ENCODE results near the gene NRM.
A peak's percentile ranks its signal among the peaks of the same experiment; 100 is the strongest.

NRM gene

DNA sequence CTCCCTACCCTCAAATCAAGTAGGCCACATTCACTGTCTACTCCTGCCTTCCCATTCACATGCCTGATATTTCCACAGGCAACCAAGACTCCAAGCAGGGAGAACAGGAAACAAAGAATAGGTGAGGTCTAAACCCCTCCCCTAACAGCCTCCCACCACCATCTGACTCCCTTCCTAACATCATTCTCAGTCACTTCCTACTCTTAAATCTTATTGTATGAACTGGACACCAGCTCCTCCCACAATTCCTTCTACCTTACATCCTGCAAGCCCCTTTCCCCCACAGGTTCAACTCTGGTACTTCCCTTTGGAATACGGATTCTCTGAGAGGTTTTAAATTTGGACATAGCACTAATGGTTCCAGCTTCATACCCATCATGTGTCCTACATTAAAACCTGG lies 44.8 kb downstream of the NRM start:
- no peak overlapping the region for H3K27ac ChIP-seq (ENCODE audit: insufficient read depth in 1 of 2, low read depth in 1 of 2, low read length in 2 of 2, poor library complexity in 1 of 2, severe bottlenecking in 2 of 2)

DNA sequence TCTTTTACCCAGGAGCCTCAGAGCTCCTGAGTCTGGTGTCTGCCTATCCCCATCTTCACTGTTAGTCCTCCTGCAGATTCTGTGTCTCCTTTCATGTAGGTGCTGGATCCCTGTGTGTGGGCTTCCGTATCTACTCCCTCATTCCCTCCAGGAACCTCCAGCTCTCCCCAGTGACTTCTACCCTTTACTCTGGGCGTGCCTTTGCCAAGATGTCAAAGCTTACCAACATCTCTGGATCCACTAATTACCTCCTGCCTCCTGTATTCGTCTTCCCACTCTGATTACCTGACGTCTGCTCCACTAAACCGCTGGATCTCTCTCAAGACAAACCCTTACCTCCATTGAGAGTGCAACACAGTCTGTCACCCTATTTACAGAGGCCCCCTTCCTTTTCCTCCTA lies 46.0 kb downstream of the NRM start:
- H3K27me3 ChIP-seq (replicated peaks in 2 of 5; ENCODE audit: control insufficient read depth in 4 of 5, insufficient read depth in 5 of 5, low read length in 4 of 5) = no peaks in the 10 kb centered on the region
- H3K9me3 ChIP-seq (ENCODE audit: control extremely low read depth in 1 of 5, control insufficient read depth in 4 of 5, insufficient read depth in 2 of 5, low read depth in 1 of 5, low read length in 4 of 5) = no peaks in the 10 kb centered on the region
- ChIA-PET CTCF (interaction anchor here (7.6 kb wide), 1 partner anchor 16 kb away, joined by 97 read pairs; the partner anchor contains the start of gene ATAT1), POLR2A (interaction anchor here (1.1 kb wide), 1 partner anchor 26 kb away, joined by 3 read pairs; no protein-coding TSS in a partner anchor)
- 50% methylated on average over 5 of the region's 5 CpGs for WGBS (ENCODE audit: insufficient coverage)
- peaks cover 5 to 46% (median 14%) of the 10 kb centered on the region in 4 experiments for H3K36me3 ChIP-seq (ENCODE audit: control insufficient read depth in 4 of 4, insufficient read depth in 4 of 4, low read length in 3 of 4)
- no peak for DNase-seq
- peaks cover 11 to 68% (median 54%) of the 10 kb centered on the region in 4 experiments for H3K4me1 ChIP-seq (ENCODE audit: control extremely low read depth in 1 of 4, control insufficient read depth in 4 of 4, insufficient read depth in 4 of 4, low read length in 3 of 4)
- peak overlapping the region in 1 of 7 experiments; percentile 17 for H3K4me3 ChIP-seq (ENCODE audit: control insufficient read depth in 1 of 7, extremely low read depth in 1 of 7, insufficient read depth in 4 of 7, low read depth in 2 of 7, low read length in 6 of 7)
- no peak overlapping the region for H3K27ac ChIP-seq (ENCODE audit: insufficient read depth in 1 of 2, low read depth in 1 of 2, low read length in 2 of 2, poor library complexity in 1 of 2, severe bottlenecking in 2 of 2)

More for the DNA sequence above, 44.8 kb downstream of the NRM start:
- H3K27me3 ChIP-seq (replicated peaks in 2 of 5; ENCODE audit: control insufficient read depth in 4 of 5, insufficient read depth in 5 of 5, low read length in 4 of 5) = no peaks in the 10 kb centered on the region
- H3K4me3 ChIP-seq (ENCODE audit: control insufficient read depth in 1 of 7, extremely low read depth in 1 of 7, insufficient read depth in 4 of 7, low read depth in 2 of 7, low read length in 6 of 7) = peak overlapping the region in 1 of 7 experiments; percentile 91
- H3K4me1 ChIP-seq (ENCODE audit: control extremely low read depth in 1 of 4, control insufficient read depth in 4 of 4, insufficient read depth in 4 of 4, low read length in 3 of 4) = peaks cover 11 to 55% (median 44%) of the 10 kb centered on the region in 4 experiments
- DNase-seq = no peak
- ChIA-PET CTCF (interaction anchor here (0.7 to 7.6 kb wide), 5 partner anchors 8 to 312 kb away, joined by 3 to 97 read pairs (median 3); partner anchors contain the start of genes ATAT1 and DHX16), POLR2A (interaction anchor here (2.5 kb wide), 1 partner anchor 31 kb away, joined by 6 read pairs; no protein-coding TSS in a partner anchor)
- H3K36me3 ChIP-seq (ENCODE audit: control insufficient read depth in 4 of 4, insufficient read depth in 4 of 4, low read length in 3 of 4) = peaks cover 5 to 49% (median 15%) of the 10 kb centered on the region in 4 experiments
- 60% methylated on average over 1 of the region's 1 CpG for WGBS (ENCODE audit: insufficient coverage)
- no peaks in the 10 kb centered on the region for H3K9me3 ChIP-seq (ENCODE audit: control extremely low read depth in 1 of 5, control insufficient read depth in 4 of 5, insufficient read depth in 2 of 5, low read depth in 1 of 5, low read length in 4 of 5)

DNA sequence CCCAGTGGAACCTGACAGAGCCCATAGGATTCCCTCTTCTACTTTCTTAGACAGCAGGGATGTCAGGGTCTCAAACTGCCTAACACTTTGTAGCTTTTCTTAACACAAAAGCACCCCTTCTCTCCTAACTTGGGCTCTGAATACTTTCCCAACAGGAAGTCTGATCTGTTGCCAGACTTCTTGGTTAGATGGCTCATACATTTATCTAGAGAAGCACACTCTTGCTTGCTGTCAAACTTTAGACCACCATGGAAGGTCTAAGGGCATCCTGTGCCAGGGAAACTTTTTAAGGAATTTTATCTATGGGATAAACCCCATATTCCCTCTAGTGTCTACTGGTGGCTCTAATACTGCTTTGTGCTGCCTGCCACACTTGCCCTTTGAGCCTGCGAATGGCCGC lies 47.1 kb downstream of the NRM start:
- Histone ChIP-seq H3K4me3 (ENCODE audit: control insufficient read depth in 1 of 7, extremely low read depth in 1 of 7, insufficient read depth in 4 of 7, low read depth in 2 of 7, low read length in 6 of 7) (no peak overlapping the region), H3K27ac (ENCODE audit: insufficient read depth in 1 of 2, low read depth in 1 of 2, low read length in 2 of 2, poor library complexity in 1 of 2, severe bottlenecking in 2 of 2) (no peak overlapping the region), H3K27me3 (replicated peaks in 2 of 5; ENCODE audit: control insufficient read depth in 4 of 5, insufficient read depth in 5 of 5, low read length in 4 of 5) (no peaks in the 10 kb centered on the region), H3K9me3 (ENCODE audit: control extremely low read depth in 1 of 5, control insufficient read depth in 4 of 5, insufficient read depth in 2 of 5, low read depth in 1 of 5, low read length in 4 of 5) (no peaks in the 10 kb centered on the region), H3K36me3 (ENCODE audit: control insufficient read depth in 4 of 4, insufficient read depth in 4 of 4, low read length in 3 of 4) (peaks cover 5 to 42% (median 13%) of the 10 kb centered on the region in 4 experiments), H3K4me1 (ENCODE audit: control extremely low read depth in 1 of 4, control insufficient read depth in 4 of 4, insufficient read depth in 4 of 4, low read length in 3 of 4) (peaks cover 11 to 65% (median 54%) of the 10 kb centered on the region in 4 experiments)
- ChIA-PET POLR2A (interaction anchor here (1.1 kb wide), 1 partner anchor 25 kb away, joined by 3 read pairs; no protein-coding TSS in a partner anchor), CTCF (interaction anchor here (3.6 to 7.6 kb wide), 2 partner anchors 15 to 79 kb away, joined by 17 to 97 read pairs; partner anchors contain the start of gene ATAT1)
- no peak for DNase-seq
- WGBS (ENCODE audit: insufficient coverage) = 94% methylated on average over 2 of the region's 2 CpGs

DNA sequence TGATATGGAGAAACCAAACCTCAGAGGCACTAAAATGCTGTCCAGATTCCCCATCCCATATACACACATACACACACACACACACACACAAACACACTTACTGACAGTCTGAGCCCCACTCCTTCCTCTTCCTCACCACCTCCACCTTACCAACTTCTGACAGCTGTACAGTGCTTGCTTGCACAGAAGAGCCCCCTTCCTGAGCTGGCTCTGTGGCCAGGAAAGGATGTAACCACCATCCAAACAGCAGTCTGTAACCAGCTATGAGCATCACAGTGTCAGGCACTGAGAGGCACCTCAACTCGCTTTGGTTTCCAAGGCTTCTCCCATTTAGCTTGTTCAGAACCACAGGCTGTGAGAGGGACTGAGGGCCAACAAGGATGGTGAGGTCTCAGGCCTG lies 49.7 kb downstream of the NRM start:
- POLR2A ChIA-PET = interaction anchor here (0.5 to 1.0 kb wide), 3 partner anchors 24 to 507 kb away, joined by 3 to 7 read pairs (median 6); partner anchors contain the start of gene PPP1R10
- H3K4me3 ChIP-seq (ENCODE audit: control insufficient read depth in 1 of 7, extremely low read depth in 1 of 7, insufficient read depth in 4 of 7, low read depth in 2 of 7, low read length in 6 of 7) = peak overlapping the region in 1 of 7 experiments; percentile 8
- CTCF ChIA-PET = interaction anchor here (0.7 to 7.6 kb wide), 15 partner anchors 10 to 159 kb away, joined by 3 to 97 read pairs (median 5); partner anchors contain the start of genes ATAT1, DHX16 and MRPS18B
- 0% methylated on average over 1 of the region's 1 CpG for WGBS (ENCODE audit: insufficient coverage)
- H3K27ac ChIP-seq (ENCODE audit: insufficient read depth in 1 of 2, low read depth in 1 of 2, low read length in 2 of 2, poor library complexity in 1 of 2, severe bottlenecking in 2 of 2) = no peak overlapping the region
- peak in 2 of 3 donors; percentile 59 to 60 for DNase-seq
- peaks cover 4 to 49% (median 39%) of the 10 kb centered on the region in 4 experiments for H3K4me1 ChIP-seq (ENCODE audit: control extremely low read depth in 1 of 4, control insufficient read depth in 4 of 4, insufficient read depth in 4 of 4, low read length in 3 of 4)
- no peaks in the 10 kb centered on the region for H3K9me3 ChIP-seq (ENCODE audit: control extremely low read depth in 1 of 5, control insufficient read depth in 4 of 5, insufficient read depth in 2 of 5, low read depth in 1 of 5, low read length in 4 of 5)
- H3K36me3 ChIP-seq (ENCODE audit: control insufficient read depth in 4 of 4, insufficient read depth in 4 of 4, low read length in 3 of 4) = peaks cover 6 to 42% (median 13%) of the 10 kb centered on the region in 4 experiments
- no peaks in the 10 kb centered on the region for H3K27me3 ChIP-seq (replicated peaks in 2 of 5; ENCODE audit: control insufficient read depth in 4 of 5, insufficient read depth in 5 of 5, low read length in 4 of 5)

DNA sequence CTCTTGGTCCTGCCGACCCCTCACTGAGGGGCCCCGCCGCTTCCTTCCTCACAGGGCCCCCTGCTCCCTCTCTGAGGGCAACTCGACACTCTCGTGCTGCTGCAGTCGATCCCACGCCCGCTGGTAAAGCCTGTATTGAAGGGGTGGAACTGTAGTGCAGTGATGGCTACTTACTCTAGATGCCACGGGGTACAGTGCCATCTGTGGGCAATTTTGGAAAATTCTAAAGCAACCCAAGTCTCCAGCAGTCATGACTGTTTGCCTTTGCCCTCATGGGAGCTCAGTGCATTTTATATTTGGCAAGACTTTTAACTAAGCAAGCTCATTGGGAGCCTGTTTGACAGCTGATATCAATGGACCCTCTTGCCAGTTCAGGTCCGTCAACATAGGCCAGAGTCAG lies 50.3 kb downstream of the NRM start:
- WGBS (ENCODE audit: insufficient coverage) = 27% methylated on average over 4 of the region's 10 CpGs
- Histone ChIP-seq H3K9me3 (ENCODE audit: control extremely low read depth in 1 of 5, control insufficient read depth in 4 of 5, insufficient read depth in 2 of 5, low read depth in 1 of 5, low read length in 4 of 5) (no peaks in the 10 kb centered on the region), H3K27me3 (replicated peaks in 2 of 5; ENCODE audit: control insufficient read depth in 4 of 5, insufficient read depth in 5 of 5, low read length in 4 of 5) (no peaks in the 10 kb centered on the region), H3K27ac (ENCODE audit: insufficient read depth in 1 of 2, low read depth in 1 of 2, low read length in 2 of 2, poor library complexity in 1 of 2, severe bottlenecking in 2 of 2) (no peak overlapping the region), H3K4me3 (ENCODE audit: control insufficient read depth in 1 of 7, extremely low read depth in 1 of 7, insufficient read depth in 4 of 7, low read depth in 2 of 7, low read length in 6 of 7) (no peak overlapping the region), H3K36me3 (ENCODE audit: control insufficient read depth in 4 of 4, insufficient read depth in 4 of 4, low read length in 3 of 4) (peaks cover 4 to 37% (median 14%) of the 10 kb centered on the region in 4 experiments), H3K4me1 (ENCODE audit: control extremely low read depth in 1 of 4, control insufficient read depth in 4 of 4, insufficient read depth in 4 of 4, low read length in 3 of 4) (peaks cover 4 to 44% (median 34%) of the 10 kb centered on the region in 4 experiments)
- ChIA-PET POLR2A (interaction anchor here (1.0 kb wide), 1 partner anchor 25 kb away, joined by 7 read pairs; no protein-coding TSS in a partner anchor), CTCF (interaction anchor here (0.6 to 7.6 kb wide), 16 partner anchors 11 to 158 kb away, joined by 3 to 97 read pairs (median 5); partner anchors contain the start of genes ATAT1, DHX16 and MRPS18B)
- DNase-seq = peak in 2 of 3 donors; percentile 48 to 57
